ENCODE data around the gene SRM. TPM values are rescaled to one million over a fixed set of nuclear protein-coding genes. Genes with fewer than 3 reads are reported as not detected.
"Not testable (repeated sequence)": the region's sequence is repeated elsewhere in the genome, so short reads cannot be mapped to it uniquely, and the experiment has no call there.

The SRM gene
- polyA plus RNA-seq, 1 experiment: 41.4 TPM

GRCh38 chr1:11064942-11065341 is 5.1 kb upstream of the SRM start:
- Histone ChIP-seq H3K27me3 (ENCODE audit: control insufficient read depth, insufficient read depth, low read length) (no peaks in the 10 kb centered on the region), H3K27ac (ENCODE audit: low read depth, low read length) (no peak overlapping the region), H3K4me3 (ENCODE audit: low read depth, low read length) (no peak overlapping the region), H3K9me3 (ENCODE audit: control insufficient read depth, insufficient read depth, low read length) (no peaks in the 10 kb centered on the region)
- POLR2A ChIA-PET: no interaction called here
- DNase-seq (ENCODE audit: low read depth, low spot score): no peak
- TF ChIP-seq, protein P1, sequence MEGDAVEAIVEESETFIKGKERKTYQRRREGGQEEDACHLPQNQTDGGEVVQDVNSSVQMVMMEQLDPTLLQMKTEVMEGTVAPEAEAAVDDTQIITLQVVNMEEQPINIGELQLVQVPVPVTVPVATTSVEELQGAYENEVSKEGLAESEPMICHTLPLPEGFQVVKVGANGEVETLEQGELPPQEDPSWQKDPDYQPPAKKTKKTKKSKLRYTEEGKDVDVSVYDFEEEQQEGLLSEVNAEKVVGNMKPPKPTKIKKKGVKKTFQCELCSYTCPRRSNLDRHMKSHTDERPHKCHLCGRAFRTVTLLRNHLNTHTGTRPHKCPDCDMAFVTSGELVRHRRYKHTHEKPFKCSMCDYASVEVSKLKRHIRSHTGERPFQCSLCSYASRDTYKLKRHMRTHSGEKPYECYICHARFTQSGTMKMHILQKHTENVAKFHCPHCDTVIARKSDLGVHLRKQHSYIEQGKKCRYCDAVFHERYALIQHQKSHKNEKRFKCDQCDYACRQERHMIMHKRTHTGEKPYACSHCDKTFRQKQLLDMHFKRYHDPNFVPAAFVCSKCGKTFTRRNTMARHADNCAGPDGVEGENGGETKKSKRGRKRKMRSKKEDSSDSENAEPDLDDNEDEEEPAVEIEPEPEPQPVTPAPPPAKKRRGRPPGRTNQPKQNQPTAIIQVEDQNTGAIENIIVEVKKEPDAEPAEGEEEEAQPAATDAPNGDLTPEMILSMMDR (IDR thresholded peaks at IDR 0.05; ENCODE audit: low read depth, low read length): no peak
- CTCF ChIA-PET: interaction anchor here (1.2 kb wide), 1 partner anchor 27 kb away, joined by 6 read pairs; no protein-coding TSS in a partner anchor

DNA sequence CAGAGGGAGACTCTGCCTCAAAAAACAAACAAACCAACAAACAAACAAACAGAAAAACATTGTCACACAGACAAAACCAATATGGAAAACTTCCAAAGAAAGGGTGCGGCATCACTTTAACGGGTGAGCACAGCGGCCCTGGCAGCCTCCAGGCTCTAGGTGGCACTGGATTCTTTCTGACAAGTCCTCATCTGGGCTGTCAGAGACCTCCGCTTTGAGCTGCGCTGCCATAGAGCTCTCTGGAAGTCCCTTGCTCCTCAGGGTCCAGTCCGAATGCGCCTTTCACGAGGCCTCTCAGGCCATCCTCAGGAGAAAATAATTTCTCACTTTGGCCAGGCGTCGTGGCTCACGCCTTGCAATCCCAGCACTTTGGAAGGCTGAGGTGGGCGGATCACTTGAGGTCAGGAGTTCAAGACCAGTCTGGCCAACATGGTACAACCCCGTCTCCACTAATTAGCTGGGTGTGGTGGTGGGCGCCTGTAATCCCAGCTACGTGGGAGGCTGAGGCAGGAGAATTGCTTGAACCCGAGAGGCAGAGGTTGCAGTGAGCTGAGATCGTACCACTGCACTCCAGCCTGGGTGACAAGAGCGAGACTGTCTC is 4.2 kb upstream of the SRM start:
- not testable (repeated sequence) for H3K27me3 ChIP-seq (ENCODE audit: control insufficient read depth, insufficient read depth, low read length); DNase-seq (ENCODE audit: low read depth, low spot score); H3K4me3 ChIP-seq (ENCODE audit: low read depth, low read length); H3K27ac ChIP-seq (ENCODE audit: low read depth, low read length); H3K9me3 ChIP-seq (ENCODE audit: control insufficient read depth, insufficient read depth, low read length)
- CTCF ChIA-PET: interaction anchor here (1.0 to 5.6 kb wide), 2 partner anchors 27 to 35 kb away, joined by 3 to 75 read pairs; no protein-coding TSS in a partner anchor
- POLR2A ChIA-PET: interaction anchor here (0.6 kb wide), 1 partner anchor 191 kb away, joined by 4 read pairs; no protein-coding TSS in a partner anchor

DNA sequence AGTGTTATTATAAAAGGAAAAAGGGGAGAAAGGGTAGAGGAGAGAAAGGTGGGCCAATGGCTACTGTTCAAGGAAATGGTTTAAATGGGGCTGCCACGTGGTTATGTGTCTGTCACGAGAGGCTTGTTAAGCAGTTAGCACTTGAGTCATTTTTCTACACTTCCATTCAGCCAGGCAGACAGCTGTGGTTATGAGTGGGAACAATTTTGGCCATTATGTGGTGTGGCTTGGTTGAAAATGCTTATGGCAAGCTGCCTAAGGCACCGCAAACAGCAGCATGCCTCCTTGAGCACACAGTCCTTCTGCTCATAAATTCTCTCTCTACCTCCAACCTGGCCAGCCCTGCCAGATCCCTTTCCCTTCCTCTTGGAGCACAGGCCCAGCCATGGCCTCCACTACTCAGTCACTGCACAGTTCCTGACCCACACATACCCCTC is 3.2 kb upstream of the SRM start:
- TF ChIP-seq, protein P1 (IDR thresholded peaks at IDR 0.05; ENCODE audit: low read depth, low read length): no peak
- no peak for DNase-seq (ENCODE audit: low read depth, low spot score)
- Histone ChIP-seq H3K27me3 (ENCODE audit: control insufficient read depth, insufficient read depth, low read length) (no peaks in the 10 kb centered on the region), H3K27ac (ENCODE audit: low read depth, low read length) (no peak overlapping the region), H3K9me3 (ENCODE audit: control insufficient read depth, insufficient read depth, low read length) (no peaks in the 10 kb centered on the region; the same call in 1 of the 2 replicates), H3K4me3 (ENCODE audit: low read depth, low read length) (no peak overlapping the region)
- ChIA-PET CTCF (interaction anchor here (1.0 to 5.6 kb wide), 2 partner anchors 26 to 36 kb away, joined by 3 to 75 read pairs; no protein-coding TSS in a partner anchor), POLR2A (interaction anchor here (0.7 kb wide), 1 partner anchor 84 kb away, joined by 5 read pairs; no protein-coding TSS in a partner anchor)

GRCh38 chr1:11061652-11062365 is 2.0 kb upstream of the SRM start:
- POLR2A ChIA-PET: no interaction called here
- no peak for DNase-seq (ENCODE audit: low read depth, low spot score)
- no peaks in the 10 kb centered on the region for H3K27me3 ChIP-seq (ENCODE audit: control insufficient read depth, insufficient read depth, low read length)
- TF ChIP-seq, protein P1 (IDR thresholded peaks at IDR 0.05; ENCODE audit: low read depth, low read length): no peak
- no peaks in the 10 kb centered on the region; the same call in 1 of the 2 replicates for H3K9me3 ChIP-seq (ENCODE audit: control insufficient read depth, insufficient read depth, low read length)
- peak overlapping the region; percentile 2 for H3K27ac ChIP-seq (ENCODE audit: low read depth, low read length)
- CTCF ChIA-PET: interaction anchor here (1.3 to 5.6 kb wide), 2 partner anchors 8 to 25 kb away, joined by 5 to 75 read pairs; no protein-coding TSS in a partner anchor
- H3K4me3 ChIP-seq (ENCODE audit: low read depth, low read length): no peak overlapping the region

DNA sequence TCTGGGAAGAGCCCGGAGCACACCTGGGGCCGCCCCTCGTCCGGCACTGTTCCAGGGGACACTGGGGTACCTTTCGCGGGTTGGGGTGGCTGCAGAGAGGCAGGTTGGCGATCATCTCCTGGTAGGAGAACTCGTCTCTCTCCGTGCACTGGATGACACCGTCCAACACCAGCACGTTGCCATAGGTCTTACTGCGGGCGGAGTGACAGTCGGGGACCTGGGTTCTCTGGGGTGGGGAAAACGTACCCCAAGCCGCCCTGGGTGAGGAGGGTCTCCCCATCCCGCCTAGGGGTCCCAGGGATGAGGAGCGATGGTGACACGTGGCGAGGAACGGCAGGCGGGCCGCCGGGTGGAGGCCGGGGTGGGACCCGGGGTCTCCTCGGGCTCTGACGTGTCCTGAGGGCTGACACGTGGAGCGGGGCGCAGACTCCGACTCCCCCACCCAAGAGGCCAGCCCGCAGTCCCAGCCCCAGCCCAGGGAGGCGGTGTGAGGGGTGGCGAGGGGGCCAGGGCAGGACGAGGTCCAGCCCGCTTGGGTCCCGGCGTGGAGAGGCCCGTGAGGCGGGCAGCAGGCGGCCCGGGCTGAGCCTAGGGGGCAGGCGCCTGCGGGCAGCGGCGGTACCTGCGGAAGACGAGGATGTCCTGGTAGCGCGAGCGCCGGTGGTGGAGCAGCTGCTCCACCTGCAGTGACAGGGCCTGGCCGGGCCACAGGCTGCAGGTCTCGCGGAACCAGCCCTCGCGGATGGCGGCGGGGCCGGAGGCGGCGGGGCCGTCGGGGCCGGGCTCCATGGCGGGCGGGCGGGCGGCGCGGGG is 457 bp downstream of the SRM start:
- DNase-seq (ENCODE audit: low read depth, low spot score): no peak
- peak overlapping the region; percentile 92 for H3K4me3 ChIP-seq (ENCODE audit: low read depth, low read length)
- POLR2A ChIA-PET: interaction anchor here (0.6 to 1.0 kb wide), 2 partner anchors 22 to 28 kb away, joined by 6 read pairs; no protein-coding TSS in a partner anchor
- CTCF ChIA-PET: interaction anchor here (0.6 to 5.6 kb wide), 2 partner anchors 22 to 552 kb away, joined by 3 to 75 read pairs; no protein-coding TSS in a partner anchor
- H3K27me3 ChIP-seq (ENCODE audit: control insufficient read depth, insufficient read depth, low read length): no peaks in the 10 kb centered on the region
- no peaks in the 10 kb centered on the region; the same call in 1 of the 2 replicates for H3K9me3 ChIP-seq (ENCODE audit: control insufficient read depth, insufficient read depth, low read length)
- TF ChIP-seq, protein P1 (IDR thresholded peaks at IDR 0.05; ENCODE audit: low read depth, low read length): 0 out of 2 replicates have a peak, but pooled peaks have one; percentile 3
- H3K27ac ChIP-seq (ENCODE audit: low read depth, low read length): no peak overlapping the region
